HG03460 (cell line): ENCODE data around the gene MMP15.
"Not testable (repeated sequence)": the region's sequence is repeated elsewhere in the genome, so short reads cannot be mapped to it uniquely, and the experiment has no call there.

Source experiments
- ATAC-seq: cut with Tn5 transposase; IDR thresholded peaks from one replicate; pipeline ENCODE4 v1.9.1; 2021; ENCODE audit not compliant: unreplicated experiment

The MMP15 gene

DNA sequence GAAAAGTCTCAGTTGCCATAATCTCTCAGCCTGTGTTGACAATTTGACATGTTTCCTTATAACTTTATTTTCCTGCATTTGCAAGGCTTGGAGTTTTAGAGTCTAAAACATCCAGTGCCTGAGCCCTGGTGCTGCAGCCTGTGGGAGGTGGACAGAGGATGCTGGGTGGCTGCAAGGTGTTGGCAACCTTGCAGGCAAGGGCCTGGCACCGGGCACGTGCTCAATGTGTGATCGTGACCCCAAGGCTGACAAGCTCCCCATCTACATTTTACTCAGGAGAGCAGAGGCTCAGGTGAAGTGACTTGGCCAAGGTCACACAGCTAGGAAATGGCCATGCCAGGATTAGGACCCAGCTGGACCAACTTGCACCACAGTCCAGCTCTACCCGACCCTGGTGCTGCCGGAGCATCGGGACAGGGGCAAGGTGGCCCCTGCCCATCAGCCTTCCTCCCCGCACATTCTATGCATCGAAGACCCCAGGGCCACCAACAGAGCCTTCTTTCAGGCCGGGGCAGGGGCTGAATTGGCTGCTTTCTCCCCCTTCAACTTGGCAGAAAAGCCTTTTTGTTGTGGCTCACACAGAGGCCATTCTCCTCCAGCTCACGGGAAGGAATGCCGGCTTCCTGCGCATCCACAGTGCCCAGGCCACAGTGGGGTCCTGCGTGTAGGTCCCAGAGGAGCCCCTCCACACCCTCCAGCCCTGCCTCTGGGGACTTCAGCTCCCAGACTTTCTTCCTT, 23.1 kb downstream of the MMP15 start:
- ATAC-seq = no peak

DNA sequence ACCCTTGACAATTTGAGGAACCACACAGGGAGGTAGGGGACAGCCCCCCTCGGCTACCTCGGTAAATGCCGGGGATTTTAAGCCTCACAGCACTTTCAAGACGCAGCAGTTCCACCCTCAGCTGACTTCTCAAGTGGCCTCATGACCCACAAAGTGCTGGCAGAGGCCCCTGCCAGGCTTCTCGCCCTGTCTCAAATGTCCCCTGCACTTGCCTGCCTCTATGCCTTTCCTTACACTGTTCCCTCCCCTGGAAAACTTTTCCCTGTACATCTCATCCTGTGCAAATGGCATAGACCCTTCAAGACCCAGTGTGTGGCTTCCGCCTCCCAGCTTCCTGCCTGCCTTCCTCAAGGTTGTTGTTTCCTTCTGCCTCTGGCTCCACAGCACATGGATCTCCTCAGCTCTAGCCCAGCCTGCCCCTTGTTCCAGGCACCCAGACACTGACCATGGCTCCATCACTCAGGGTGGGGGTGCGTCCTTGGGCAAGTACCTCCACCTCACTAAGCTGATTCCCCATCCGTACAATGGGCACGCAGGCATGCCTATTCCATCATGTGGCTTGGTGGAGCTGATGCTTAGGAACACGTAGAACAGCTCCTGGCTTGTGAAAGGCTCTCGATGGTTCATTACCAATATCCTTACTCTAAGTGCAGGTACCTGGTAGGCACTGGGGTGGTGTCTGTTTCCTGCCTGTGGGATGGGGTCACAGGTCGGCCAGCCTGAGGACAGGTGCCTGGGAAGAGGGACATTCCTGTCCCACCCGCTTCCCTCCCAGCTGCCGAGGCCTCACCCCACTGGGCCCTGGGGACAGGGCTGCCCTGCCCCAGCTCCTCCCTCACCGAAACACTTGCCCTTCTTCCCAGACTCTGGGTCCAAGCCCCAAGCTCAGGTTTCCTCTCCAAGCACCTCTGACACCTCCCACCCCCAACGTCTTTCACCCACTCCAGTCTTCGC, 24.0 kb downstream of the MMP15 start:
- ATAC-seq = no peak

DNA sequence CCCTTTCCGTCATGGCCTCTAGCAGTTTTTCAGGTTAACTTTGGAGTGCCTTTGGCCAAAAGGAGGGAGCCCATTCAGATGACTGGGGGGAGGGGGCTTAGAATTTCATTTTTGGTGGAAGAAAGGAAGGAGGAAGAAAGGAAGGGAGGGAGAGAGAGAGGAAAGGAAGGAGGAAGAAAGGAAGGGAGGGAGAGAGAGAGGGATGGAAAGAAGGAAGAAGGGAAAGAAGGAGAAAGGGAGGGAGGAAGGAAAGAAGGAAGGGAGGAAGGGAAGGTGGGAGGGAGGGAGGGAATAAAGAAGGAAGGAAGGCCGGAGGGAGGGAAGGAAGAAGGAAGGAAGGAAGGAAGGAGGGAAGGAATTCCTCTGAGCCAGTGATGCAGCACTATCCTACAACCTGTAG, 25.7 kb downstream of the MMP15 start:
- ATAC-seq = no peak

DNA sequence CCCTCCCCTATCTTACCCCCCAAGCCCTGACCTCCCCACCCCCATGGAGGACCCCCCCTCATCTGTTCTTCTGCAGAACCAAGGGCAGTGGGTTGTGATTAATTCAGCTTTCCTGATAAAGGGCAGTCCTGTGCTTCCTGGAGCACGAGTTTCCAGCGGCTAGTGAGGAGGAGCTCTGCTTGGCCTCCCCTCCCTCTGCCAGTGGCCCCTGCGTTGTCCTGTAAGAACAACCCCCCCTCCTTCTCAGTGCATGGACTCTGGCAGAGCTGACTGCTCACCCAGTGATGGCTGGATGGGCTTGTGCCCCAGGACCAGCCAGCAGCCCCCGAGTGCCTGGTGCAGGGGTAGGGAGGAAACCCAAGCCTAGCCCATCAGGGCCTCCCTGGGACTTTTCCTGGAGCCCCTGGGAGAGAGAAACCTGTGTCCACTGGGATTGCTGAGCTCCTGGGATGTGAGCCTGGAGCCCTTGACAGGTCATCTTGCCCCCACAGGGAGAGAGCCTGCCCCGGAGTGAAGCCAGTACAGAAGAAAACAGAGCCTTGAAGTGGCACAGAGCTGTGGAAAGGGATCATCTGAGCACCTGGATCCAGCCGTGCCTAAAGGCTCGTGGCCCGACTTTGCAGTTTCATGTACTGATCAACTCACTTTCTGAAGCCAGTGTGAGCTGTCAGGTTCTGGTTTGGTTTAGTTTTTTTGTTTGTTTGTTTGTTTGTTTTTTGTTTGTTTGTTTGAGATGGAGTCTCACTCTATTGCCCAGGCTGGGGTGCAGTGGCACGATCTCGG, 26.5 kb downstream of the MMP15 start:
- no peak for ATAC-seq

DNA sequence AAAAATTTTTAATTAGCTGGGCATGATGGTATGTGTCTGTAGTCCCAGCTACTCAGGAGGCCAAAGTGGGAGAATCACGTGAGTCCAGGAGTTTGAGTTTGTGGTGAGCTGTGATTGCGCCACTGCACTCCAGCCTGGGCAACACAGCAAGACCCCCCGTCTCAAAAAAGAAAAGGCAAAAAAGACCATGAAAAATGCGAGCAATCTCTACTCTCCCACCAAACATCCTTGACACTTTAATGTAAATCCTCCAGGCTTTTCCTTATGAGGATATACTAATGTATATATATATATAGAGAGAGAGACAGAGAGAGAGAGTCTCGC, 28.1 kb downstream of the MMP15 start:
- ATAC-seq = no peak

DNA sequence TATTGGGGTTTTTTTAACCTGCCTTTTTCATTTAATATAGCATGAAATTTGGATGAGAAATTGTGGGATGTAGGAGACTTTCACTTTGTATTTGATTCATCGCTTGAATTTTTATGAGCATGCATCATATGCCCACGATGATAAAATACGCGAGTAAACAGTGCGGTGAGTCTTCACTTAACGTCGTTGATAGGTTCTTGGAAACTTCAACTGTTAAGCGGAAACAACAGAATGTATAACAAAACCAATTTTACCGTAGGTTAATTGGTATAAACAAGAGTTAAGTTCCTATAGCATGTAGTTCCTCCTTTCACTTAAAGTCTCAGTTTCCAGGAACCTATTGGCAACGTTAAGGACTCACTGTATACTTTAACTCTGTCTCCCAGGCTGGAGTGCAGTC, 28.7 kb downstream of the MMP15 start:
- no peak for ATAC-seq

DNA sequence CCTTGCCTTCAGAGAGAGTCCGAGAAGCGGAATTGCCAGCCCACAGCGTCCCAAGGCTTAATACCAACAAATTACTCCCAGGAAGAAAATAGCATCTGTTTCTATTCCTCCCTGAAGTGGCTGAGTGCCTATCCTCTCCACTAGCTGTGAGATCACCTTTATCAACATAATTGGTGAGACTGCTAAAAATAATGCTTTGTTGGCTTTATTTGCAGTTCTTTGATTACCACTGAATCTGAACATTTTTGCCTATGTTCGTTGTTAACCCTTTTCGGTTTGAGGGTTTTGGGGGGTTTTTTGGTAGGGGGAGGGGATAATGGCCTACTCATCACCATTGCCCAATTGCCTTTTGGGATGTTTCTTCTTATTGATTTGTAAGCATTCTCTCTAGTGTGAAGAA, 31.0 kb downstream of the MMP15 start:
- no peak for ATAC-seq

DNA sequence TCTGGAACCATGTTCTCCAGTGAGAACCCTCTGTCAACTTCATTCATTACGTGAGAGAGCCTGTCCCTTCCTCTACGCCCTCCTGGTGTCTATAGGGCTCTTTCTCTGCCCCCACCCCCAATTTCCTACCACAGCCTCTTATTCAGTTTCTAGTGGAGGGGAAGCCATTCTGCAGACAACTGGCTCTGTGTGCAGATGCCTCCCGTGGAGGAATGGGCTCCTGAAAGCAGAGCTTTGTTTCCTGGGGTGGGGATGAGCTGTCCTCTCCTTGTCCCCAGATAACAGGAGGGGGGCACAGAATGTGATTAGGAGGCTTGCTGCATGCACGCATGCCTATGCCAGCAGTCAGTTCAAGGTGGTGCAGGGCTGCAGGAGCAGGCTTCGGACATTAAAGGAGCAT, 31.6 kb downstream of the MMP15 start:
- no peak for ATAC-seq

DNA sequence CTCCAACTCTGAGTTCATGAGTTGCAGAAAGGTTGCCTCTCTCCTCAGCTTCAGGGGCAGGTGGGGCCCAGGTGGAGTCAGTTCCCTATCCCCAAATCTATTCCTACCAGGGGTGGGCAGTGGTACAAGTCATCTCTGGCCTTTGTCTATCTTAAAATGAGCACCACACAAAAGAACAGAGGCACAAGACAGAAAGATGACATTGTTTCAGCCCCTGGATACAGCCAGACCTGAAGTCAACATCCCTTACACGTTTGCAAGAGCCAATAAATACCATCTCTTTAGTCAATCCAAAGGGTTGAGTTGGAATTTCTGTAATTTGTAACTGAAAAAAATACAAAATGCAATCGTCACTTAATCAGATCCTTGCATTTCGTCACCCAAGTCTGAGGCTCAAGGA, 32.2 kb downstream of the MMP15 start:
- no peak for ATAC-seq

DNA sequence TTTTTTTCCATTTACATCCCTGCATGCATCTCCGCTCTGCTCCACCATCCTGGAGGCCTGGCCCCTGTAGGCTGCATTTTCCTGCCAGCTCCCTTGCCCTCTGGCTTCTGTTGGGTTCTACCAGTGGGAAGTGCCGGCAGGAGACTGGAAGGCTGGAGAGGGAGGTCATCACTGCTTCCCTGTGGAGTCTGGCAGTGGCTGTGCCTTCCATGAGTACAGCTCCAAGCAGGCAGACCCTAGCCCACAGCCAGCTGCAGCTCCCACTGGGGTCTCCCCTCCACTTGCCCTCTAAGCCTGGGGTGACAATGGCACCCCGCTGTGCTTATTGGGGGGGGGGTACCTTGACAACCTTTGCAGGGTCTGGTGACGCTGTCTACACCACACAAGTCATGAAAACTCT, 37.3 kb downstream of the MMP15 start:
- ATAC-seq = no peak

DNA sequence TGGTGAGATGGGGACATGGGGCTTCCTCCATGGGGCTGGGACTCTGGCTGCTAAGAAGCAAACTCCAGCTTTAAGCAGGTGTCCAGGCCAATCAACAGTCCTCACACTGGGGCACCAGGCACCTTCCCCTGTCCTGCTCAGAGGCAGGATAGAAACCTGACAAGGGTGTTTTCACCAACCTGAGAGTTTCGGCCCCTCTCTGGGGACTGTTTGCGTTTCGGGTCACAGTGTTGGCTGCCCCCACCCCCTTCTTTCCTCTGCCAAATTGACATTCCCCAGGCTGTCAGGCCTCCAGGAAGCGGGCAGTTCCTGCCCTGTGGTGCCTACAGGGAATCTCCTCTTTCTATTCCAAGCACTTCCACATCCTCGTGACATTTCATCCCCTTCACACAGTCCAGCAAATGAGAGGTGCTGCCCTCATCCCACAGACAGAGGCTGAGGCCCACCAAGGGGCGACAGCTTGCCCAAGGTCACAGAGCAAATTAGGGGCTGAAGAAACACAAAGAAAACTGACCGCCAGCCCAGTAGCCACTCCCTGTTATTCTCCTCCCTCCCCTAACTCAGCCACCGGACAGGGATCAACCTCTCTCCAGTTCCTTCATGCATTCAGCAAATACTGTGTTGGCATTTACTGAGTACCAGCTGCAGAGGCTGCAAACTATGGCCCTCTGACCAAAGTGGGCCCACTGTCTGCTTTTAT, 38.0 kb downstream of the MMP15 start:
- ATAC-seq = no peak

DNA sequence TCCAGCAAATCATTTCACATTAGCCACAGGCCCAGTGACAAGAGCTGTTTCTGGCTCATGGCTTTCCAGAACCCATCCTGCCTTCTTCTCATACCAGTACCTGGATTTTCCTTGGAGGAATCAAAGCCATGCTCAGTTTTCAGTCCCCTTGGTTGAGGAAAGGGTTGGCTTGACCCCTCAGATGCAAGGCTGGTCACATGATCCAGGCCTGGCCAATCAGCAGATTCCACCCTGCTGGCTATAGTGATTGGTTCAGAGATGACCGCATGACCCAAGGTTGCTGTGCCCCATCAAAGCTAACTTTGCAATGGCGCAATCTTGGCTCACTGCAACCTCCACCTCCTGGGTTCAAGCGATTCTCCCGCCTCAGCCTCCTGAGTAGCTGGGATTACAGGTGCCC, 45.0 kb downstream of the MMP15 start:
- no peak for ATAC-seq

DNA sequence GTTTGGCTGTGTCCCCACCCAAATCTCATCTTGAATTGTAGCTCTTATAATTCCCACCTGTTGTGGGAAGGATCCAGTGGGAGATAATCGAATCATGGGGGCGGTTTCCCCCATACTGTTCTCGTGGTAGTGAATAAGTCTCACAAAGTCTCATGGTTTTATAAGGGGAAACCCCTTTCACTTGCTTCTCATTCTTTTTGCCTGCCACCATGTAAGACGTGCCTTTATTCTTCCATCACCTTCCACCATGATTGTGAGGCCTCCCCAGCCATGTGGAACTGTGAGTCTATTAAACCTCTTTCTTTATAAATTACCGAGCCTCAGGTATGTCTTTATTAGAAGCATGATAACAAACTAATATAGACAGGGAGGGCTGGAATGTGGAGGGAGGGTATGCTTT, 46.6 kb downstream of the MMP15 start:
- not testable (repeated sequence) for ATAC-seq

DNA sequence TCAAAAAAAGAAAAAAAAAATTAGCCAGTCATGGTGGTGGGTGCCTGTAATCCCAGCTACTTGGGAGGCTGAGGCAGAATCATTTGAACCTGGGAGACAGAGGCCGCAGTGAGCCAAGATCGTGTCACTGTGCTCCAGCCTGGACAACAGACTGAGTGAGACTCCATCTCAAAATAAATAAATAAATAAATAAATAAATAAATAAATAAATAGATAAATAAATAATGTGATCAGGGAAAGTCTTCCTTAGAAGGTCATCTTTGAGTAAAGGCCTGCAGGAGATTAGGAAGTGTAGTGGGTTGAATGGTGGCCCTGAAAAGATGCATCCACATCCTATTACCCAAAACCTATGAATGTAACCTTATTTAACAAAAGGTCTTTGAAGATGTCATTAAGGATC, 47.5 kb downstream of the MMP15 start:
- ATAC-seq = not testable (repeated sequence)

DNA sequence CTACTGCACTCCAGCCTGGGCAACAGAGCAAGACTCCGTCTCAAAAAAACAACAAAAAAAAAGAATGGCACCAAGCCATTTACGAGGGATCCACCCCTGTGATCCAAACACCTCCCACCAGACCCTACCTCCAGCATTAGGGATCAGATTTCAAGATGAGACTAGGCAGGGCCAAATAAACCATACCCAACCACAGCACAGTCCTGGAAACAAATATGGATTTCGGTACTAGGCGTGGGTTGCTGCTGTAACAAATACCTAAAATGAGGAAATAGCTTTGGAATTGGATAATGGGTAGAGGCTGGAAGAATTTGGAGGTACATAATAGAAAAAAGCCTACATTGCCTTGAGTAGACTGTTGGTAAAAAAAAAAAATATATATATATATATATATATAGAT, 49.1 kb downstream of the MMP15 start:
- no peak for ATAC-seq

DNA sequence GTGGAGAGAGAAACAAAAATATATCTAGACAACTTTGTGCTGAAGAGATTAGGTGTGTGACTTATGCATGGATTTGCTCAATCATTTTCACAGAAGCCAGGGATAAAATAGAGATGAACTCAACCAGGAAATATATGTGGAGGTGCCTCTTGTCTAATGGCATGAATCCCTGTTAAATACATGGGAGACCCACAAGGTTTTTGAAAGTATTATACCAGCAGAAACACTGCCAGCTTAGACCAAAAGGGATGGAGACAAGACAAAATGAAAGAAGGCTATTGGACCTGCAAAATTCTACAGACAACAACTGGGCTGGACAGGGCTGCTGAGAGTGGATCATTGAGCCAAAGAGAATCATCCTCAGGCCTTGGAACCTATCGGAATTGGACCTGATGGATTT, 51.0 kb downstream of the MMP15 start:
- no peak for ATAC-seq

DNA sequence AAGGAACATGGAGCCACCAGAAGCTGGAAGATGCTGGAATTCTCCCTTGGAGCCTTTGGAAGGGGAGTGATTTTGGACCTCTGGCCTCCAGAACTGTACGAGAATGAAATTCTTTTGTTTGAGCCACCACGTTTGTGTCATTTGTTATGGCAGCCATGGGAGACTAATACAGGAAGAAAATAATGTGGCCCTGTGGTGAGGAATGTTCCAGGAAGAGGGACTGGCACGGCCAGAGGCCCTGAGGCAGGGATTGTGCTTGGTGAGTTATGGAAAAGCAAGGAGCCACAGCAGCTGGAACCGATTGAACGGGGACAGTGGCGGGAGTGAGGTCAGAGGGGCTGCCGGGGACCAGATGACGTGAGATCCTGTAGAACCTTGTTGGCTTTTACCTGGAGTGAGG, 52.2 kb downstream of the MMP15 start:
- no peak for ATAC-seq

DNA sequence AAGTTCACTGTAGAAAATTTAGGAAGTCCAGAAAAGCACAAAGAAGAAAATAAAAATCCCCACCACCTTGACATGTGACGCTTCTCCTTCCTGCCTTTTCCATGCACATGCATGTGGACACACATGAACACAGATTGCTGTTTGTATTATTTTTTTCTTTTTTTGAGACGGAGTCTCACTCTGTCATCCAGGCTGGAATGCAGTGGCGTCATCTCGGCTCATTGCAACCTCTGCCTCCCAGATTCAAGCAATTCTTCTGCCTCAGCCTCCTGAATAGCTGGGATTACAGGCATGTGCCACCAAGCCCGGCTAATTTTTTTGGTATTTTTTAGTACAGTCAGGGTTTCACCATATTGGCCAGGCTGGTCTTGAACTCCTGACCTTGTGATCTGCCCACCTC, 55.1 kb downstream of the MMP15 start:
- ATAC-seq = not testable (repeated sequence)

DNA sequence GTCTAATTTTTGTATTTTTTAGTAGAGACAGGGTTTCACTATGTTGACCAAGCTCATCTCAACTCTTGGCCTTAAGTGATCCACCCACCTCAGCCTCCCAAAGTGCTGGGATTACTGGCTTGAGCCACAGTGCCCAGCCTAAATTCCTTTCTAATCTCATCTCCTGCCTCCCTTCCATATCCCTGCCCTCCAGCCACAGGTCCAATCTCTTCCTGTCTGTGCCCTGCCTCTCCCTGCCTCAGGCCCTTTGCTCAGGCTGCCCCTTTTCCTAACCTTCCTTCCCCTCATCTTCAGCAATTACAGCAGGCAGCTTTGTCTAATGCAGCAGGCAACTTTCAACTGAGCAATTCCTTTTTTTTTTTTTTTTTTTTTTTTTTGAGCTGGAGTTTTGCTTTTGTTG, 56.8 kb downstream of the MMP15 start:
- no peak for ATAC-seq

DNA sequence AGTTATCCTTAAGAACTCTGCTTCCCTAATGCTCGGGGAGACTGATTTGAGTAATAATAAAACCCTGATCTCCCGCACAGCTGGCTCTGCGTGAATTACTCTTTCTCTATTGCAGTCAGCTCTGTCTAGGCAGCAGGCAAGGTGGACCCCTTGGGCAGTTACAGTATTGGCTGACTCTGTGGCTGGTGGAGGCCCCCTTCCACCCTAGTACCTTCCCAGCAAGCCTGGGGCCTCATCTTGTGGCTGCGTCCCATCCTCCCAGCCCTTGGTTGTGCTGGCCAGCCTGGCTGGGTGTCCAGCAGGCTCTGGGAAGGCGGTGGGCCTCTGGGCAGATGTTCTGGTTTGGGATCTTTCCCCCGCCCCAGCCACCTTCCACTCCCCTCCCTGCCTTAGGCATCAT, 59.1 kb downstream of the MMP15 start:
- ATAC-seq = no peak

DNA sequence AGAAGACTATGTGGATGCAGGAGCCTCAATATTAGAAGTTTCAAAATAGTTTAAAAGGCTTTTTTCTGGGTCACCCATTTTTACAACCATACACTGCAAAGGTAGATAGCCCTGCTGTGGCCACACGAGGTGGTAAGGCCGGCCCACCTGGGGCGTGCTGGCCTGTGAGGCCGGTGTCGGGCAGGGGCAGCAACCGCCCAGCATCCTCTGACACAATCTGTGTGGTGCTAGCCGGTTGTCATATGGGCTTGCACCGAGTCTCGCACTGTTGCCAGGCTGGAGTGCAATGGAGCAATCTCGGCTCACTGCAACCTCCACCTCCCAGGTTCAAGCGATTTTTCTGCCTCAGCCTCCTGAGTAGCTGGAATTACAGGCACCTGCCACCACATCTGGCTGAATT, 59.6 kb downstream of the MMP15 start:
- ATAC-seq = no peak
